Neural cell (in vitro differentiated cells): ENCODE results near the gene THOC2.

Experiments used
- CTCF ChIP-seq: fragments of 450-650 bp; IDR thresholded peaks from 2 replicates; pipeline ENCODE4 v1.5.1; 2014; ENCODE audit warnings: antibody characterized with exemption, mild to moderate bottlenecking, moderate library complexity; ENCODE audit not compliant: poor library complexity, severe bottlenecking
- EP300 ChIP-seq: fragments of 450-650 bp; conservative IDR thresholded peaks from 2 replicates; pipeline ENCODE4 v1.6.1; 2014; ENCODE audit warnings: antibody characterized with exemption, mild to moderate bottlenecking, moderate library complexity; ENCODE audit not compliant: poor library complexity, severe bottlenecking
- POLR2AphosphoS5 ChIP-seq: IDR thresholded peaks from 2 replicates; pipeline ENCODE4 v1.6.1; 2012
- REST ChIP-seq: IDR thresholded peaks from 2 replicates; pipeline ENCODE4 v1.6.1; 2012; ENCODE audit warnings: borderline replicate concordance
- SMC3 ChIP-seq: fragments of 450-650 bp; conservative IDR thresholded peaks from 2 replicates; pipeline ENCODE4 v1.6.1; 2014; ENCODE audit warnings: antibody characterized with exemption, mild to moderate bottlenecking, moderate library complexity; ENCODE audit not compliant: poor library complexity
- TAF1 ChIP-seq: IDR thresholded peaks from 2 replicates; pipeline ENCODE4 v1.6.1; 2012; ENCODE audit warnings: low read depth

- TF ChIP-seq SMC3 = no peak
- TF ChIP-seq CTCF = no peak
- TF ChIP-seq POLR2AphosphoS5 = no peak
- no peak for TF ChIP-seq TAF1
- no peak for TF ChIP-seq REST
- no peak for TF ChIP-seq EP300
Observed at GRCh38 chrX:123588723-123589122, 144.1 kb downstream of the THOC2 start.
